Measurements from ENCODE around the gene DCUN1D5.
"Not testable (repeated sequence)": the region's sequence is repeated elsewhere in the genome, so short reads cannot be mapped to it uniquely, and the experiment has no call there.

The DCUN1D5 gene

DNA sequence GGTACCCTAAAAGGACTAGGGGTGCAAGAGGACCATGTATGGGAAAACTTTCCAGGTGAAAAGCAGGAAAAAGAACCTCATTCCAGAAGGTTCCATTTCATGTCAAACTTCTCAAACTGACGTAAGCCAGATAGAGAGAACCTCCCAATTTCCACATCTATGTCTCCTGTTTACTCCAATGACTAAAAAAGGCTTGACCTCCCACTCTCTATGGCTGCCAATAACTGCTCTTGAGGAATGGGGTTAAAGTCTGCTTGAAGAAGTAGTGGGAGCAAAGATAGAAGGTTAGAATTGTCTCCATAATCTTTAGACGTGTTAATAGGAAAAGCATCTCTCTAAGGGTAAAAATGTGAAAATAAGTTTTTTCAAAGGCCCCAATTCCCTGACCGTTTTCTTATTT is 38.0 kb downstream of the DCUN1D5 start:
- no peak for DNase-seq

DNA sequence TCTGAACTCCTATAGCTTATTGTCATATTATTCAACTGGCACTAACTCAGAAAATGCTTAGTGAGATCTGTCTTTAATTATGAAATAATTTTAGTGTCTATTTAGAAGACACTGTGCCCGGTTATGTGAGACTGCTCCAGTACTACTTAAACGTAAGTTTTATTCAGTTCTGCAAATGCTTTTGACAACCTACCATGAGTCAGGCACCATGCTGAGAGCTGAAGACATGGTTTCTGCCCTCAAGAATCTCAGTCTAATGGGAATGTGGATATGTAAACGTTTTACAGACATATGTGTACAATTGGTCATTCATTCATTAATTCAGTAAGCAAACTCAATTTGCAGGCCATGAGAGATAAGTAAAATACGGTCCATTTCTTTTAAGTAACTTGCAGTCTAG is 40.0 kb downstream of the DCUN1D5 start:
- DNase-seq, result no peak

DNA sequence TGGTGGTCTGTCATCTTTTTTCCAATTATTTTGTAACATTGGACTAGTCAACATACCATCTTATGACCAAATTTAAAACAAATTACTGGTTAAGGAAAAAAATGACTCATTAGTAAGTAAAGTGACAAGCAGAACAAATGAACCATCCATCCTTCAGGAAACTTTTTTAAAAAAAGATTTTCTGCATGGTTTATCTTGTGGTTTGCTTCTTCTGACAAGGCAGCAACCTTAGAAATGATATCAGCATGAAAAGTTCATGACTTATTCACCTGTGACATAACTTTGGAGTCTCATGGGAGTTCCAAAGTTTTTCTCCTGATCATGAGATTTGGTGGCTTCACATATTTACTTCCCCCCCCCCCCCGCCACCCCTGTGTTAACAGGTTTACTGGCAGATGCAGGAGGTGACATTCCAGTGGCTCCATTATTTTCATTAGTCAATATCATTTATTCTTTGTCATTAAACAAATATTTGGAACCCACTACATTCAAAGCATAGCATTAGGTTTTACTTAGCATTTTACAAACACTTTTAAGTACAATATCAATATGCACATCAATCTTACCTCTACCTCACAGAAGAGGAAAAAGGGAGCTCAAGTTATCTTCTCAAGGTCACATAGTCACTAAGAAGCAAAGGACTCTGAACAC is 40.7 kb downstream of the DCUN1D5 start:
- no peak for DNase-seq

DNA sequence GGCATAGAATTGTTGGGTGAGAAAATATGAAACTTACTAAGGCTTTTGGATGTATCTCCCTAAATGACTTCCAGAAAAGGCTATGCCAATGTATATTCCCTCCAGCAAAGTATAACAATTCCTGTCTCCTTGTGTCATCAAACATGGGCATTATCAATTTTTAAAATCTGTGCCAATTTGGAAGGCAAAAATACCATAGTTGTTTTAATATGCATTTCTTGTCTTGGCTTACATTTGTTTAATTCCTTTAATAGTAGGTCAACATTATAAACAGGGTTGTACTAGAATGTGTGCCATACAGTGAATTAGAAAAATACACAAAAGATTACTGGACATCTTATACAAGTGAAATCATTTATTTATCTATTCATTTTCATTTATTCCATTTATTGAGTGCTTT is 41.6 kb downstream of the DCUN1D5 start:
- no peak for DNase-seq

DNA sequence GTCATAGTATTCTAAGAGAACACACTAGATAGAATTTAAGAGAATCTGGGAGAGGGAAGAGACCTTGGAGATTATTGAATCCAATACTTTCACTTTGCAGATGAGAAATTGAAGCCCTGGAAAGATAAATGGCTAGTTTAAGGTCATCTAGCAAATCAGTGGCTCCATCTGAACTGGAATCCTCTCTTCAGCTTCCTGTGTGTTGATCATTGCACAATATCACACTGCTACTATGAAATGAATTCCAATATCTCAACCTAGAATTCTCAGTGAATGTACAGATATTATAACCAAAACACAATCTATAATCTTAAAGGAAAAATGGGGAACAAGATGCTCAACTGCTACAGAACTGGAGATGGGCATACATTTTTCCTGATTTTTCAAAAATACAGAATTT is 44.1 kb downstream of the DCUN1D5 start:
- no peak for DNase-seq

DNA sequence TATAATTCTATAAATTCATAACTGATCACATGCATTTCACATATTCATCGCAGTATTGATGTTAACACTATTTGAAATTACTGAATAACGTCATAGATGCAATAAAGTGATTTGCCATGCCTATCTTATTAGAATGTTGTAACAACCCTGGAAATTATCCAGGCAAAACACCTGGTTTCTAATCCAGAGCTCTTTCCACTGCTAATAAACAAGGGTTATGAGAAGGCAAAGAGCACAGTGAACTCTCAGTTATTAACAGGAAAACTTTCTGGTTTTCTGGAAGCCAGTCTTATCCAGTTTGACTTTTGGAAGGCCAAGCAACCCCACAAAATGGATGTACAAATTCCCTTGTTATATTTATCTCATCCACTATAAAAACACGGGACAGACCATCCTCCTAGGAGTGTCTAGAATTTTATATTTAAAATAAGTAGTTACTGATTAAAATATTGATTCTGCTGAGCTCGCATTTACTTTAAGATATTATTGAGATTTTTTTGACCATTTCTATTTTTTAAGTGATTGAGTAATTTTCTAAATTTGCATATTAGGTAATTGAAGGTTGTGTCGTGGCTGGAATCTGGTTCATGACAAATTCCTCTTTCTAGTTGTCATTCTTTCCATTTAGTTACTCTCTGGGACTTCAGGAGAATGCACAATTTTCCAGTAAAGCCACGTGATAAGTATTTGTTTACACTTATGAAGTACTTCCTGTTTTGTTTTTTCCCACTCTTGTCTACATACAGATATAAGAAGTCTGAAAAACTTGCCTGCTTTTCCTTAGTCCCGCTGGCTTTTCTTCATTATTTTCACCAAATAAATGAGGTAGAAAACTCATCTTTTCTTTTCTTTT is 47.9 kb downstream of the DCUN1D5 start:
- DNase-seq, result no peak

DNA sequence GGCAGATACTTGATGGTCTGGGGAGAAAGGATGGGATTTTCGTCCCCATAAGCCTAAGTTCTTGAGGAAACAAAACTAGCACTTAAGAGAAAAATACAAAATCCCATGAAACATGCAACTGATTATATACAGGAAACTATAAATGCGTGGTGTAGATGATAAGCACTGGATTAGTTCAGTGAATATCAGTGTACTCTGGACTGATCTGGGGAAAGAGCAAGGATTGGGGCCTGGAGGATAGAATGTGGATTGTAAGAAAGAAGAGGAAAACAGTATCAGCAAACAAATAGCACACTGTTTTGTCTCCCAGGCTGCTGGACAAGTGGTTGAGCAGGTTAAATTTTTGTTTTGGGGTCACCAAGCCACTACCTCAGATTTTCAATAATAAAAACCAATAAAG is 49.8 kb downstream of the DCUN1D5 start:
- no peak for DNase-seq

DNA sequence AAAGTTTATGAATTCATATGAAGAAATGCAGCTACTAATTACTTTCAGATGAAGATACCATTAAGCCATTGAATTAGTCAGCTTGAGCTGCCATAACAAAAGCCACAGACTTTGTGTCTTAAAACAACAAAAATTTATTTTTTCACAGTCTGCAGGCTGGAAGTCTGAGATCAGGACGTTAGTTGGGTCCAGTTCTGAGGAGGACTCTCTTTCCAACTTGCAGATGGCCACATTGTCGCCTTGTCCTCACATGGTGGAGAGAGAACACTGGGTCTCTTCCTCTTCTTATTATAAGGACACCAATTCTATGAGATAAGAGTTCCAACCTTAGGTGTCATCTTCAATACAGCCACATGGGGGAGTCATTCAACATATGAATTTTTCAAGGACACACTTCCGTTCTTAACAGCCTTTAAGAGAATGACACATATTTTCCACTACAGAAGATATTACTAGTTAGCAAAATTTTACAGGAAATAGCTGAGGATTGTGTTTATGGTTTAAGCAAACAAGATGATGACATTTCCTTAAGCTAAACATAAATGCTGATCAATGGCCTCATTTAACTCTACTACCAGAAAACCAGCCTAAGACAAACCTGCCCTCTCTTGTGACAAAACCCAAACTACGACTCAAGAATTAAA is 56.0 kb downstream of the DCUN1D5 start:
- DNase-seq, result no peak

DNA sequence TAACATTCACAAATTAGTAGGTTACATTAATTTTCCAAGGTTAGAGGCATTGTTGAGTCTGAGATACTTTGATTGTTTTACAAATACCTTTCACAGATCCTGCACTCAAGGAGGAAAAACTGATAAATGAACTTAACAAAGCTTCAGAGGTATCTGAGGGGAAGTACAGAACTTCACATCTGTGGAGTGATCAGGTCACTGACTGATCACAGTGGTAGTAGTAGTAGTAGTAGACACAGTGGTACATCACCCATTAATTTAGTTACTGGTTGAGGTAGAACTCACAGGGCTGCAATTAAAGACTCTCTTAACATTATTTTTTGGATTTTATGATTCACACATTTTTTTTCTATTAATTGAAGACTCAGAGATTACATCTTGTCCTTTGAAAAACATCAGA is 56.7 kb downstream of the DCUN1D5 start:
- no peak for DNase-seq

DNA sequence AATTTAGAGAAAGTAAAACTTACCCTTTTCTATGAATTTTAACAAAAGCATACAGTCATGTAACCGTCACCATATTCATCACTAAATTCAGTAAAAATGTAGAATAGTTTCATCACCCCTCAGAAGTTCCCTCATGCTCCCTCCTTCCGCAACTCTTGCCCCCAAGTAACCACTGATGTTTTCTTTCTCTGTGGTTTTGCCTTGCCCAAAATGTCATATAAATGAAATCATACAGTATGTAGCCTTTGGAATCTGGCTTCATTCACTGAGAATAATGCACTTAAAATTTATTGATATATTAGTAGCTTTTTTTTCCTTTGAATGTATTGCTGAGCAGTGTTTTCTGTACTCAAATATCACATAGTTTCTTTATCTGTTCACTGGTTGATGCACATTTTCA is 60.1 kb downstream of the DCUN1D5 start:
- DNase-seq, result no peak

DNA sequence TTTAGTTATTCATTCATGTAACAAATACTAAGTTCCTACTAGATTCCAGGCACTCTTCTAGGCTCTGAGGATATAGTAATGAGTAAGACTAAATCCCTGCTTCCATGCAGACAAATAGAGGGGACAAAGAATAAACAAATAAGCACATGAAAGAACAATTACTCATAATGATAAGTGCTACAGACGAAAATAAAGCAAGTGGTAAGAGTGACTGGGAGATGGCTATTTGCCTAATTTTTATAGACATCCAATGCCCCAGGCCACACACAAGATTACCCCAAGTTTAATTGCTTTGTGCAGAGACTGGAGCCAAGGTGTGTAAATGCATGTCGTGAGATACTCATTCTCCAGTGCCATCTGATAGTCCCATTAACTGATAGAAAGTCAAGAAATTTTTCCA is 62.6 kb downstream of the DCUN1D5 start:
- no peak for DNase-seq

DNA sequence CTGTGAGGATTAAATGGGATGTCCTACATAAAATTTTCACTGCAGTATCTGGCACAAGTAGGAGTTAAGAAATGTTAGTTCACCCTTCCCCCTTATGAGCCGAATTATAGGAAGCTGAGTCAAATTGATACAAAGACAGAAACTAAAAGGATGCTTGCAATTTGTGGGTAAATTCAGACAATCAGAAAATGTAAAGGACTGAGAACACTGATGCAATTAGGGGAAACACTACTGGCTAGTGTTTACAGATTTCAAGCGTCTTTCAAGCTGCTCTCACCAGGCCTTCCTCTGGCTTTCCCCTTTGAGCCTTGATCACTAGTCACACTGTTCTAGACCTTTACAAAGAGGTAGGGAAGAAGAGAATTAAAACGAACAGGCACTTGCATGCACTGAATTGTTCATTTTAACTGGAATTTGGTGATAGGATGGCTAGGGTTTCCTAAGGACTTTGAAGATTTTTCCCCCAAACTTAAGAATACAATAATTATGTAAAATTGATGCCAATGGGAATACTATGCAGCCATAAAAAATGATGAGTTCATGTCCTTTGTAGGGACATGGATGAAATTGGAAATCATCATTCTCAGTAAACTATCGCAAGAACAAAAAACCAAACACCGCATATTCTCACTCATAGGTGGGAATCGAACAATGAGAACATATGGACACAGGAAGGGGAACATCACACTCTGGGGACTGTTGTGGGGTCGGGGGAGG is 63.5 kb downstream of the DCUN1D5 start:
- DNase-seq, result not testable (repeated sequence)

DNA sequence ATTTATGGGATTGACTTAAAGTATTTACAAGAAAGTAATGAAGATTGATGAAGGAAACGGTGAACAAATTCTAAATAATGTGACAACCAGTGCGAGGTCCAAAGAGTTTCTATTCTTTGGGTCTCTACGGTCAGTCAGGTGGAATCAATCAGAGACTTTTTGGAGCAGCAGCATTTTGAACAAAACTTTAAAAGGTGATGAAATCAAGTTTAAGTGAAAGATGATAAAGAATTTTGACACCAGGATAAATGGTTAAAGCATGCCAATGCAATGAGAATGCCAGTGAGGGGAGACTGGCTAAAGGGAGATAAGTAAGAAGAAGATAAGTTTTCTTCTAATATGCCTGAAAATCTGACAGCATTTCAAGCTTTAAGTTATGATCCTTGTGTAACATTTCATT is 67.9 kb downstream of the DCUN1D5 start:
- DNase-seq, result no peak

DNA sequence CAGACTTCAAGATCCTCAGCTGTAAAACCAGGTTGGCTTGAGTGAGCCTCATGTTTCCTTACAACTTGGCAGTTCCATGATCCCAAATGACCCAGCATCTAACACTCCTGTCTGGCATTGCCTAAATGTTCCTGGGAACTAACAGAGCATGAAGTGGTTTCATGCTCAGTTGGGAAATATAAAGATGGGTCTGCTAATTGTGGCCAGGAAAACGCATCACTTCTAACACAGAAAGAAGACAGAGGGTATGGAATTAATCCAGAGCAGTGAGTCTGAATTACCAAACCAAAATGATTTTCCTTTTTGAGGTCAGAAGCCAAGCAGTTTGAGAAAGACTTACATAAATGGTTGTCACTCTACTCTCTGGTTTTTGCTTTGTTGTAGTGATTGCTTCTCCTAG is 75.9 kb downstream of the DCUN1D5 start:
- no peak for DNase-seq

DNA sequence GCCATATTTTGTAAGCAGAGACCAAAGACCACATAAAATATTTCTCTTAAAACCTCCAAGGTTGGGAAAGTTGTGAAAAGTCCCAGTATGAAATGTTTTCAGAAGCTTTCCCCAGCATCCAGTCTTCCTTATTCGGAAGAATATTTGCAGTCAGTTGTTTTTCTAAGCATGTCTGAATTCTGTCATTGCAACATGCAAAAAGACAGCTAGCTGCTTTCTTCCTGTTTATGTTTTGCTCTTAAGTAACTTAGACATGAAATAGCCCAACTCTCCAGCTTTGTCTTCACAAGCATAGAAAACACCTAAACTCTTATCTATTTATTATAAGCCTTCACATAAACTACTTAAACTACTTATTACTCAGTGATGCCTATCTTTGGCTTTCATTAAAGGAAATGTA is 78.5 kb downstream of the DCUN1D5 start:
- no peak for DNase-seq
